GM19455 (cell line): ENCODE results near the gene MCTP2.
A peak's percentile ranks its signal among the peaks of the same experiment; 100 is the strongest.
"Not testable (repeated sequence)": the region's sequence is repeated elsewhere in the genome, so short reads cannot be mapped to it uniquely, and the experiment has no call there.

ENCODE experiments used
- ATAC-seq: cut with Tn5 transposase; IDR thresholded peaks from one replicate; pipeline ENCODE4 v1.9.1; 2021; ENCODE audit not compliant: unreplicated experiment

The MCTP2 gene

GRCh38 chr15:94234300-94234699 is 2.9 kb downstream of the MCTP2 start:
- no peak for ATAC-seq

- ATAC-seq, result no peak
Measured at GRCh38 chr15:94235041-94235440, 3.7 kb downstream of the MCTP2 start.

GRCh38 chr15:94235646-94236045 is 4.3 kb downstream of the MCTP2 start:
- ATAC-seq, result no peak

- ATAC-seq, result no peak
Measured at GRCh38 chr15:94236608-94237007, 5.2 kb downstream of the MCTP2 start.

- ATAC-seq, result no peak
Measured at GRCh38 chr15:94237903-94238302, 6.5 kb downstream of the MCTP2 start.

GRCh38 chr15:94238539-94239118 is 7.3 kb downstream of the MCTP2 start:
- ATAC-seq, result peak; percentile 55

- ATAC-seq, result no peak
Measured at GRCh38 chr15:94239474-94239873, 8.1 kb downstream of the MCTP2 start.

GRCh38 chr15:94240480-94240879 is 9.1 kb downstream of the MCTP2 start:
- ATAC-seq, result no peak

GRCh38 chr15:94242257-94242656 is 10.9 kb downstream of the MCTP2 start:
- ATAC-seq, result no peak

- ATAC-seq, result not testable (repeated sequence)
Measured at GRCh38 chr15:94243003-94243402, 11.6 kb downstream of the MCTP2 start.

GRCh38 chr15:94243418-94243817 is 12.1 kb downstream of the MCTP2 start:
- ATAC-seq, result no peak

GRCh38 chr15:94246016-94246415 is 14.7 kb downstream of the MCTP2 start:
- no peak for ATAC-seq

GRCh38 chr15:94247789-94248638 is 16.7 kb downstream of the MCTP2 start:
- ATAC-seq, result no peak

GRCh38 chr15:94250801-94251200 is 19.4 kb downstream of the MCTP2 start:
- no peak for ATAC-seq

- ATAC-seq, result no peak
Measured at GRCh38 chr15:94252223-94252766, 20.9 kb downstream of the MCTP2 start.

- ATAC-seq, result no peak
Measured at GRCh38 chr15:94252906-94253491, 21.6 kb downstream of the MCTP2 start.

- no peak for ATAC-seq
Measured at GRCh38 chr15:94253742-94254141, 22.4 kb downstream of the MCTP2 start.

- ATAC-seq, result no peak
Measured at GRCh38 chr15:94255540-94255939, 24.2 kb downstream of the MCTP2 start.

- no peak for ATAC-seq
Measured at GRCh38 chr15:94256511-94256910, 25.1 kb downstream of the MCTP2 start.

- peak; percentile 1 for ATAC-seq
Measured at GRCh38 chr15:94257776-94258175, 26.4 kb downstream of the MCTP2 start.

GRCh38 chr15:94258246-94258645 is 26.9 kb downstream of the MCTP2 start:
- peak; percentile 66 for ATAC-seq
